K562 (cell line): ENCODE measurements around the gene NELFE. TPM values are rescaled to one million over a fixed set of nuclear protein-coding genes. Genes with fewer than 3 reads are reported as not detected.
A peak's percentile ranks its signal among the peaks of the same experiment; 100 is the strongest.

Source experiments
- ARHGAP35 ChIP-seq: fragments of 450-650 bp; IDR thresholded peaks from 2 replicates; pipeline ENCODE4 v1.6.1; 2018; ENCODE audit not compliant: partially characterized antibody
- ARID1B ChIP-seq: fragments of 450-650 bp; IDR thresholded peaks from 2 replicates; pipeline ENCODE4 v1.6.1; 2016; ENCODE audit warnings: antibody characterized with exemption, mild to moderate bottlenecking, inconsistent platforms
- ARID4B ChIP-seq: sonication (generic); formaldehyde crosslinking; IDR thresholded peaks from 2 replicates; pipeline ENCODE4 v1.8.0; 2022; ENCODE audit warnings: mild to moderate bottlenecking, missing genetic modification reagents
- CBX5 ChIP-seq: IDR thresholded peaks from 2 replicates; pipeline ENCODE4 v1.6.1; 2014; ENCODE audit warnings: low read depth, borderline replicate concordance
- CREB5 ChIP-seq: fragments of 250-450 bp; sonication (Bioruptor Pico); IDR thresholded peaks from 2 replicates; pipeline ENCODE4 v1.5.0; 2020; ENCODE audit warnings: mild to moderate bottlenecking
- ELK3 ChIP-seq: fragments of 450-650 bp; formaldehyde crosslinking; IDR thresholded peaks from 2 replicates; pipeline ENCODE4 v1.4.0; 2020; ENCODE audit warnings: mild to moderate bottlenecking
- ETS1 ChIP-seq: conservative IDR thresholded peaks from 2 replicates; pipeline ENCODE4 v1.6.1; 2011; ENCODE audit warnings: low read depth, mild to moderate bottlenecking, low read length; ENCODE audit not compliant: control insufficient read depth
- IRF9 ChIP-seq: fragments of 450-650 bp; IDR thresholded peaks from 2 replicates; pipeline ENCODE4 v1.6.1; 2016; ENCODE audit warnings: missing biosample characterization, missing genetic modification characterization
- NR4A1 ChIP-seq, 2 experiments: fragments of 250-450 bp in 1 of 2; fragments of 450-650 bp in 1 of 2; sonication (Bioruptor Pico) in 1 of 2; IDR thresholded peaks; 2 replicates each; pipeline versions ENCODE4 v1.4.0 to v1.6.1; 2016 to 2020; ENCODE audit warnings: mild to moderate bottlenecking in 2 of 2, missing compliant biosample characterization in 1 of 2, missing genetic modification characterization in 1 of 2, moderate library complexity in 1 of 2
- OTX1 ChIP-seq: fragments of 450-650 bp; formaldehyde crosslinking; IDR thresholded peaks from 2 replicates; pipeline ENCODE4 v1.4.0; 2022; ENCODE audit warnings: mild to moderate bottlenecking
- TAL1 ChIP-seq: fragments of 450-650 bp; IDR thresholded peaks from 2 replicates; pipeline ENCODE4 v1.6.1; 2016; ENCODE audit warnings: mild to moderate bottlenecking
- TFE3 ChIP-seq: fragments of 450-650 bp; formaldehyde crosslinking; IDR thresholded peaks from 2 replicates; pipeline ENCODE4 v1.4.0; 2020; ENCODE audit warnings: mild to moderate bottlenecking, mixed read lengths
- polyA plus RNA-seq, 8 experiments: library from polyadenylated mRNA; depleted of rRNA in 4 of 8; stranded (reverse) in 5 of 8; unstranded in 3 of 8; fragments of >200 nt; fragmentation: Nextera tagmentation in 2 of 8; fragmentation: Illumina TruSeq in 1 of 8; extraction: Ambion mirVana in 2 of 8; extraction: Trizol in 1 of 8; gene quantifications; 2 replicates each; pipeline versions ENCODE4 v1.2.1 to v1.2.3, GENCODE V29; 2011 to 2014; ENCODE audit warnings: inconsistent platforms in 1 of 8, missing spikeins in 1 of 8
- total RNA-seq, 7 experiments: library from RNA; depleted of rRNA in 6 of 7; stranded (reverse); fragments of >200 nt in 6 of 7; fragmentation: Illumina TruSeq in 2 of 7; extraction: Trizol in 2 of 7; gene quantifications; 2 replicates each; pipeline versions ENCODE4 v1.2.1 to v1.2.3, GENCODE V29; 2011 to 2021; ENCODE audit warnings: low replicate concordance in 1 of 7

NELFE gene
- total and polyA plus RNA-seq, 9 of the 15 experiments (the other 6 are each of a cell fraction or from before 2014, with no cell fraction given) = 15.2 to 157 (median 91.5) TPM

- TF ChIP-seq OTX1 (peak; percentile 95), ARID4B (CRISPR knock-in tag) (peak; percentile 99), IRF9 (tag) (peak; percentile 92), ARID1B (peak; percentile 63), TFE3 (no peak), CBX5 (peak; percentile 45; the same call in 1 of the 2 replicates), CREB5 (CRISPR knock-in tag) (peak; percentile 73; the same call in 1 of the 2 replicates), ARHGAP35 (no peak), NR4A1 (CRISPR knock-in tag; IDR thresholded peaks at IDR 0.05) (peak; percentile 96), NR4A1 (tag; IDR thresholded peaks at IDR 0.05) (peak; percentile 98), ETS1 (peak; percentile 98), ELK3 (0 out of 2 replicates have a peak, but pooled peaks have one; percentile 39), TAL1 (peak; percentile 1; the same call in 1 of the 2 replicates)
Observed at GRCh38 chr6:31958741-31959739, at the start of gene NELFE, which contains the start of gene SKIC2 (continued).
